CD4-positive, alpha-beta T cell treated with Interleukin-10 for 1 hour (primary cell): ENCODE data around the gene USP16.

Source experiments
- DNase-seq: peaks from one replicate; pipeline ENCODE4 v3.0.0-alpha.2; 2020

The USP16 gene

DNA sequence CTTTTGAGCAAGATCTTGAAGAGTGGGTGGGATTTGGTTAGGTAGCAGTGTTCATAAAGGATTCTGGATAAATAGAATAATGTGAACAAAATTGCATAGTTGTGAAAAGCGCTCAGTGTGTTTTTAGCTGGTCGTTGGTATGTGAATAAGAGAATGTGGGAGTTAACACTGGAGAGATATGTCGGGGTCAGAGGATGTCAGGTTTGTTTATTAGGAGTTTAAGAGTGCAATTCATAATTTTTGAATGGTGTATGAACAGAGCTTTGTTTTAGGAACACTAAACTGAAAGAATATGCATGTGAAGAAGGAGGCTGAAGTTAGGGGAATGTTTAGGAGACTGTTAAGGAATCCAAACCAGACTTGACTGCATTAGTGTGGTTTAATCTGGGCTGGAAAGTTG is 9.4 kb downstream of the USP16 start:
- no peak for DNase-seq

DNA sequence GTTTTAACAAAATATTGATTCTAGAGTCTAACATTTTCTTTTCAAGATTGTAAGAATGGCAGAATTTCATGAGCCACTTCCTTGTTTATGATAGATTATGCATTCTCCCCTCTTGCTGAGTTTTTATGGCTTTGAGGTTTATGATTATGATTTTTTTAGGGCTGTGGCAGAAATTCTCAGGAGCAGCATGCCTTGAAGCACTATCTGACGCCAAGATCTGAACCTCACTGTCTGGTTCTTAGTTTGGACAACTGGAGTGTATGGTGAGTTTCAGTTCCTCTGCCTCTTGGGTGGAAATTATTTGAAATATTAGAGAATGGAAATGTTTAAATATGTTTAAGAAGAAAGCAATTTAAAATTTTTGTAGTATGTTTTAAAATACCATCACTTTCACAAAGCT is 10.2 kb downstream of the USP16 start:
- DNase-seq: no peak

DNA sequence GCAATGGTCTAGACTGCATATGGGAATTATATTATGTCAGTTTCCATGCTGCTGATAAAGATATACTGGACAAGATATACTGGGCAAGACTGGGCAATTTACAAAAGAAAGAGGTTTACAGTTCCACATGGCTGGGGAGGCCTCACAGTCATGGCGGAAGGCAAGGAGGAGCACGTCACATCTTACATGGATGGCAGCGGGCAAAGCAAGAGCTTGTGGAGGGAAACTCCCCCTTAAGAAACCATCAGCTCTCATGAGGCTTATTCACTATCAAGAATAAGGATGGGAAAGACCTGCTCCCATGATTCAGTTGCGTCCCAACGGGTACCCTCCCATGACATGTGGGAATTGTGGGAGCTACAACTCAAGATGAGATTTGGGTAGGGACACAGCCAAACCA is 27.8 kb downstream of the USP16 start:
- DNase-seq: no peak

DNA sequence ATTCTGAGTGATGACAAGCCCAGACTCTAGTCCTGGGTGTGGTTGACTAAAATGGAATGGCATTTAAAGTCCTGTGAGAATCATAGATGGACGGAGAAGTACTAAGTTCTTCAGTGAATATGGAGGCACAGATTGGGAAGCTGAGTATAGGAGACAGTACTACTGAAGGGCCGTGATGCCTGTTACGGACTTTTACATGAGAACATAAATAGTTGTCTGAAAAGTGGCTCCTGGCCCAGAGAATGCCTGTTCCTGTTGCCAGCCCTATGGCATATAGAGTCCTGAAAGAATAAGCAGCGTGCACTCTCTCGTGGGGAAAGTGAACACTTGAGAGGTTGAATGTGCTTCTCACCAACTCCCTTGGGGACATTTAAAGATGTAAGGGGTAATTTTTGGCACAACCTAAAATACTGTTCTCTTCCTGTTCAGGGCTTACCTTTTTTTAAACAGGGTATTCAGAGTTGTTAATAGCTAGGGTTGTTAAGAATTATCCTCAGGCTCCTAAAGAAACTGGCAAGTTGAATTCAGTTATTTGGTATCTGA is 28.6 kb downstream of the USP16 start:
- no peak for DNase-seq

DNA sequence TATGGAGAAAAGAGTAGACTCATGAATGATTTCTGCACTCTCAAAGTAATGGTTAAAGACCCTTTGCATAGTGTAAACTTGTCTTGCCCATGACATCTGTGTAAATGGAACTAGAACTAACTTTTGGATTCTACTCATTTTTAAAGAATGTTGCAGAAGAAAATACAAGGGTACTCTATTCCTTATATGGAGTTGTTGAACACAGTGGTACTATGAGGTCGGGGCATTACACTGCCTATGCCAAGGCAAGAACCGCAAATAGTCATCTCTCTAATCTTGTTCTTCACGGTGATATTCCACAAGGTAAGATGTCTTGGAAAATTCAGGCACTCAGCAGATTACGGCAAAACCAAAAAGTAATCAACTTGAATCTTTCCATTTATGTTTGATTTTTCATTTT is 29.2 kb downstream of the USP16 start:
- no peak for DNase-seq

DNA sequence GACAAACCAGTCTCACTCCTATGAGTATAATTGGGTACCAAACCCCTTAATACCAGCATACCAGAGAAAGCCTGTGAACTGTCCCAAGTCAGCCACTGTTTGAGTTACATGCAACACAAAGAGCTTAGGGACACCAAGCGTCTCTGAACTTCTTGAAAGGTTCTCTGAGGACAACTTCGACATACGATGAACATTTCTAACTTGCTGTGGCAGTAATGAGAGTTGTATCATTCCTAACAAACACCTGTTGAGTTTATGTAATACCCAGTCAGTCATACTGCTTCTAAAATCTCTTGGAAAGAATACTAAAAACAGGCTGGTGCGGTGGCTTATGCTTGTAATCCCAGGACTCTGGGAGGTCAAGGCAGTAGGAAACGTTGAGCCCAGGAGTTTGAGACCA is 30.6 kb downstream of the USP16 start:
- no peak for DNase-seq

DNA sequence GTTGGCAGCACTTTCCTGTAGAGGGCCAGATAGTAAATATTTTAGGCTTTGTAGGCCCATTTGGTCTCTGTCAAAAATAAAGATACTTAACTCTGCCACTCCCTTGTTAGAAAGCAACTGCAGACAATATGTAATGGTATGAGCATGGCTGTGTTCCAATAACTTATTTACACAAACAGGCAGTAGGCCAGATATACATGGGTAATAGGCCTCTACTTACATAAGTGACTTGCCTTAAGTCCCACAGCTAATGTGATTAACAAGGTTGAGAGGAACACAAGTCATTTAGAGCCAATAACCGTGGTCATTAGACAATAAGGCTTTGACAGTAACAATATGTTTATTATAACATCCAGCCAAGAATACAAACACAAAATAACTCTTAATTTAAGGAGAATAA is 31.5 kb downstream of the USP16 start:
- no peak for DNase-seq

DNA sequence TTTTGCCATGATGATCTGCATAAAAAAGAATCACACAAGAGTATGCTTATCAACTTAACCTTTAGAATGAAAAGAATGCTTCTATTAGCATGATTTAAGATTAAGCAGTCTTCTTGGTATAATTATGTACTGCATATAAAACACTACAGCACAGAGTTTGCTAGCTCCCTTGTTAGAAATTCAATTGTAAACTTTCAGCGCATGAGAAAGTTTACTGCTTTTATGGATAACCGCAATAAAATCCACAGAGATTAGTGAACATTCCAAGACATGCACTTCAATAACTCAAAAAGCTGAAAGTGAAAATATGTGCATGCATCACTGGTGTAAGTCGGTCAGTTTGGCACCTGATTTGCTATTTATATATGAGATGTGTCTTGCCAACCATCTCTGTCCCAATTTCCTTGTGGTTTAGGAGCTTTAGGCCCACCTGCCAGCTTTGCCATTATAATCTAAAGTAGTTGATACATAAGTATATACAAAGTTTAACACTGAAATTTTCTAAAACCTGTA is 32.1 kb downstream of the USP16 start:
- DNase-seq: no peak

DNA sequence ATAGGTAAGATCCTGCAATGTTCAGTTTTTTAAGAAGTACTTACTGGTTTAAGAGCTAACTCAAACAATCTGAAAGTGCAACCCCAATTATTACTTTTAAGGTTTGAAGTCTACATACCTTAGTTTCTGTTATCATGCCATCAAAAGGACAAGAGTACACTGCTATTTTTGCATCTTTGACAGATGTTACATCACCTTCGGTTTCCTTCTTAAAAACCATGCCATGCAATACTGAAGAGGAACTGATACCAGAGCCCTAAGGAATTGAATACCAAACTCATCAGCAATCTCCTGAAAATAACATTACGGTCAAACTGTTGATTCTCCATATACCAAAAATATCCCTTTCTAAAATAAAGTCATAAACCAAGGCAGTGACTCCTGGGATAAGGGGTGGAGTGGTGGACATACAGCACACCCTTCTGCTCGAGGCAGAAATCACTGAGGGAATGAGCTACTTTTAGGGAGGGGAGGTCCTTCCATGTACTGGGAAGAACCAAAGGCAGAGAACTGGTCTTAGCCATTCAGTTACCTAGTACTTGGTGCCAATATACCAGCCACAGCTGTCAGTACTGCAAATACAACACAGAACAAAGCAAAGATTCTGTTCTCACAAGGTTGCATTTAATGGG is 40.5 kb downstream of the USP16 start:
- DNase-seq: no peak

DNA sequence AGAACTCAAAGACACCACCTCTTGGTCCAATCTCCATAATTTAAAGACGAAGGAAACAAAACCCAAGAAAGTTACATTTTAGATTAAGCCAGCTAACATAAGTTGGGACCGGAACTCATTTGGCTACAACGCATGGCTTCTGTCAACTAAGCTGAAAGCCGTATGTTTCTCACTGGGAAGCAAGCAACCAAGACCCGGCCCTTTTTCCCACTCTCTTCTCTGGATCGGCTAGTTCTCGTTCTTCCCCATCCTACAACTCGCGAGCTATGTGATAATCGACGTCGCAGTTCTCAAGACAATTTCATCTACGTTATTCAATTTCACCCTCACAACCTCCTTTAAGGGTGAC is 48.4 kb downstream of the USP16 start:
- DNase-seq: no peak

DNA sequence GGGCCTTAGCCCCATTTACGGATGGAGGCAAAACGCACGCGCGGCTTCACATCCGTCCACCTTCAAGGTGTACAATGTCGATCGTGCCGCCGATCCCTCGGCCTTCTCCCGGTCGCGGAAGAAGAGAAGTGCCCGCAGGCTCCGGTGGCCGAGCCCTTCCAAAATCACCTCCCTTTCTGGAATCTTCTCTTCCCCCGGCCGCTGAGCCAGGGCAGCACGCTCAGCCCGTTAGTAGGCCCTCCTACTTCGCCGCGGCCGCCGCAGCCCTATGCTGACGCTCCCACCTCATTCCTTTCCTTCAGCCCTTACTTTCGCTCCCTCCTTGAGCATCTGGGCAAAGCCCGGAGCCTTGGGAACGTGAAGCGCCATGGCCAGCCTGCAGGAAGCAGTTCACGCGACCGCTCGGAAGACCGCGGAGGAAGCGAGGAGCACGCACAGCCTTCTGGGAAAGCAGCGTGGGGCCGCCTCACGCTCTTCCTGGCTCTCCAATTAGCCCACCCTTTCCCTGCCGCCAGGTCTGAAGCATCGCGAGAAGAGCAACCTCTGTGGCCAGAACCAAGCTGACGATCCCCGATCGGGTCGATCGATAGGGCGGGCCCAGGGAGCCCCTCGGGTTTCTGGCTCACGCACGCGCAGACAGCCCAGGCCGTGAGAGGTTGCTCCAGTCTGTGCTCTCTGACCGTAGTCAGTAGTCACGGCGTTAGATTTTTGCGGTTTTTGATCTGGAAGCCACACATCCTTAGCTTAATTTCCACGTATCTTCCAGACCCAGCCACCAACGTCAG is 48.9 kb downstream of the USP16 start, which contains the start of gene CCT8:
Gene CCT8, minus strand, starts transcription at position 427 of the 785 bp plus-strand sequence. Its CDS starts 58 bp downstream, at position 369.
- peak; percentile 99 for DNase-seq

DNA sequence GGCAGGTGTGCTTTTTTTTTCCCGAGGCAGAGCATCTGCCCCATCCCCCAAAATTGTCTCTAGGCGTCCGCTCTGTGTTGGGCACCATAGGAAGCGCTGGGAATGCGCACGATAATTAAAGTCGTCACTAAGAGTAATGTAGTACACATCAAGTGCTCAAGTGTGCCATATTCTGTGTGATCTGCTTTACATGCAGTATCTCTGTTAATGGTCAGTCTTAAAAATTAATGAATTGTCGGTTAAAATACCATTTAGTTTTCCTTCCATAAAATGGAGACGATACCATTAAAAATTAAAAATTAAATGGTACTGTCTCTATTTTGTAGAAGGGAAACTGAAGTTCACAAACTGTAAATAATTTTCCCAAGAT is 49.5 kb downstream of the USP16 start:
- no peak for DNase-seq

DNA sequence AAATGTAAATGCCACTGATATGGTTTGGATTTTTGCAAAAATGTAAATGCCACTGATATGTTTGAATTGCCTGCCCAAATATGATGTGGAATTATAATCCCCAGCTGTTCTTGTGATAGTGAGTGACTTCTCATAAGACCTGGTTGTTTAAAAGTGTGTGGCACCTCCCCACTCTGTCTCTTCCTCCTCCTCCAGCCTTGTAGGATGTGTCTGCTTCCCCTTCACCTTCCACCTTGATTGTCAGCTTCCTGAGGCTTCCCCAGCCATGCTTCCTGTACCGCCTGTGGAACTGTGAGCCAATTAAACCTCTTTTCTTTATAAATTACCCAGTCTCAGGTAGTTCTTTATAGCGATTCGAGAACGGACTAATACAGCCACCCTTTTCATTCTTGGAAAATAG is 50.3 kb downstream of the USP16 start:
- DNase-seq: no peak

DNA sequence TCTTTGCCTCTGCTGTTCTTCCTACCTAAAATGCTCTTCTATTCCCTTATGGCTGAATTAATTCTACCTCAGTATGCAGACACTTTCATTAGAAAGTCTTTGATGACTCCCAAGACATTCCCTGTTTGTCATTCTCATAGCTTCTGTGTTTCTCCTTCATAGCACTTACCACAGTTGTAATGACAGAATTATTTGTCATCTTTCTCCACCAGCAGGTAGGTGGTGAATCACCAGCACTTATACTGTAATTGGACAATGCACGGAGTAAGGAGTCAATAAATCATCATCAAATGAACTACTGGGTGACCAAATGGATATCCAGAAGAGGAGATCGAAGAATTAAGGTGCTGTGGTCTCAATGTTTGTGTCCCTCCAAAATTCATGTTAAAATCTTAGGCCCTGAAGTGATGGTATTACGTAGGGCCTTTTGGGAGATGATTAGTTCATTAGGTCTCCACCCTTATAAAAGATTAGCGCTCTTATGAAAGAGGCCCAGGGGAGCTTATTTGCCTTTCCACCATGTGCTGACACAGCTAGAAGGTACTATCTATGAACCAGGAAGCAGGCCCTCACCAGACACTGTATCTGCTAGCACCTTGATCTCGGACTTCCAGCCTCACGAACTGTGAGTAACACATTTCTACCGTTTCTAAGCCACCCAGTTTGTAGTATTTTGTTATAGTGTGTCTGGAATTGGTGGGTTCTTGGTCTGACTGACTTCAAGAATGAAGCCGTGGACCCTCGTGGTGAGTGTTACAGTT is 51.4 kb downstream of the USP16 start:
- no peak for DNase-seq

DNA sequence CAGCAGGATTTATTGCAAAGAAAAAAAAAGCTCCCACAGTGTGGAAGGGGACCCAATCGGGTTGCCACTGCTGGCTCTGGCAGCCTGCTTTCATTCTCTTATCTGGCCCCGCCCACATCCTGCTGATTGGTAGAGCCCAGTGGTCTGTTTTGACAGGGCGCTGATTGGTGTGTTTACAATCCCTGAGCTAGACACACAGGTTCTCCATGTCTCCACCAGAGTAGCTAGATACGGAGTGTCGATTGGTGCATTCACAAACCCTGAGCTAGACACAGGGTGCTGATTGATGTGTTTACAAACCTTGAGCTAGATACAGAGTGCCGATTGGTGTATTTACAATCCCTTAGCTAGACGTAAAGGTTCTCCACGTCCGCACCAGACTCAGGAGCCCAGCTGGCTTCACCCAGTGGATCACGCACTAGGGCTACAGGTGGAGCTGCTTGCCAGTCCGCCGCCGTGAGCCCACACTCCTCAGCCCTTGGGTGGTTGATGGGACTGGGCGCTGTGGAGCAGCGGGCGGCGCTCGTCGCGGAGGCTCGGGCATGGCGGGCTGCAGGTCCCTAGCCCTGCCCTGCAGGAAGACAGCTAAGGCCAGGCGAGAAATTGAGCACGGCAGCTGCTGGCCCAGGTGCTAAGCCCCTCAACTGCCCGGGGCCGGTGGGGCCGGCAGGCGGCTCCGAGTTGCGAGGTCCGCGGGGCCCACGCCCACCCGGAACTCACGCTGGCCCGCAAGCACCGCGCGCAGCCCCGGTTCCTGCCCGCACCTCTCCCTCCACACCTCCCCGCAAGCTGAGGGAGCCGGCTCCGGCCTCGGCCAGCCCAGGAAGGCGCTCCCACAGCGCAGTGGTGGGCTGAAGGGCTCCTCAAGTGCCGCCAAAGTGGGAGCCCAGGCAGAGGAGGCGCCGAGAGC is 52.5 kb downstream of the USP16 start:
- DNase-seq: peak; percentile 91

DNA sequence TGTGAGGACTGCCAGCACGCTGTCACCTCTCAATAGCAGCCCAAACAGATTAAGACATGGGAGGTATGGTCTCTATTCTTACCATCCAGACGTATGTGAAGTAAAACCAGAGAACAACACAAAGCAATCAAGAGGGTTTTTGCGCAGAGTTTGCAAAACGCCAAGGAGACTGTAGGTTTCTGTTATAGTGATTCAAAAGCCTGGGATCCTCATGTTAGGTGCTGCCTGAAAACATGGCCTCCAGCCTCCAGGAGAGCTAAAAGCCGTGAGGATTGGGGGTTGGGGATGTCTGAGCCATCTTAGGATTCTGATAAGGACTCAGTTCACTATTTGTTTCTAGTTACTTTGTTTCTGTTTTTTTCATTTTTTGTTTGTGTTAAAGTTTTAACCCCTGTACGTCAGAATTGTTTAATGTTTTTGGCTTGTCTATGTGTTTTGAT is 53.2 kb downstream of the USP16 start:
- peak; percentile 30 for DNase-seq

DNA sequence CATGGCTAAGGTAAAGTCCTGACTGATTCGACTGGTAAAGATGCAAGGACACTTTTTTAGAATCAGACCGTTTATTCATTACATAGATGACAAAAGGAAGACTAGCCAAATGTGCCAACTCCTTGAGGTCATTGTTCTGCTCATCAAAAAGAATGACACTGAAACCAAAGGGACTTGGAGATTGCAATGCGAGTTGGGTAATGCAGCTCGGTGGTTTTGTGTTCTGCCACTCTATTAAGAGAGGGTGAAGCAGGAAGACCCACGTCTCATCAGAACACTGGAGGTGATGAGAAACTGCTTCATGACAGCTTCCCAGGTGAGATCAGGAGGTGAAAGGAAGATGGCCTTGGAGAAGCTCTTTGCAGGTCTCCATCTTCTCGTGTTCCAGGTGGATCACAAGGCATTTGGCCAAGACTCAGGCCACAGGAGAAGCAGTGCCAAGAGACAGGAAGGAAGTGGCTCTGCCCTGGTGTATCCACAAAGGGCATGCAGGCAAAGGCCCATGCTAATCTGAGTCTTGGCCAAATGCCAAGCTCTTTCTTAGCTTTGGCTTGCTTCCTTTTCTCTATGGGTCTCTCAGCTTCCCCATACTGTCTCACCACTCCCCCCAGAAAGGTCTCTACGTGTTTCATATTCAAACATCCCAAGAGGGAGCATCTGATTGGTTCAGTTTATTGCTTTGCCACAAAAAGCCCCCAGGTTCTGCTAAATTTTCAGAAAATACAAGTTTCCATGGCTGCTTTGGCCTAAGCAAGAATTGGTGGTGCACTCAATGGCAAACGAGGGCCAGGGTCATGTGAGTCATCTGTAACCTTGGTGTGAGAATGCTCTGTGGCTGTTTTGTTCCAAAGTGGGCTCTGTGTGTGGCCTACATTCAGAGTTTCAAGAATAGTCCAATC is 54.6 kb downstream of the USP16 start:
- DNase-seq: peak; percentile 66

DNA sequence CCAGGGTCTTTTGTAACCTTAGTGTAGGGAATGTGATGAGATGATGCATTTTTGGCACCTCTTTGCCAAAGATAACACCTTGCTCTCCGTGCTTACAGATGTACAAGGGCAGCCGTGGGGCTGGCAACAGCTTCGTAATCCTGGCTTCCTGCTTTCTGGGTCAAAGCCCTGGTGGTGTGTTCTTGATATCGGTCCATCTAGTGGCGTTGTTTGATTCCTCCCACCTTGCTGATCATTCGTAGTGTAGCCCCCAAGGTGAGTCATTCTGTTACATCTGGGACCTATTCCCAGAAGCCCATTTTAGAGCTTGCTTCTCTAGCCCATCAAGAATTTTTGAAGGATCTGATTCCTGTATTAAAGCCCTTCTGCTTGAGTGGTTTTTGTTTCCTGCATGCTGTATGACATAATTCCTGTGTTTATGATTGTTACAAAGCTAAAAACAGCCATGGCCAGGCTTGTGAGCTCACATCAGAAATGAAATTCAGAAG is 56.0 kb downstream of the USP16 start:
- peak; percentile 56 for DNase-seq

DNA sequence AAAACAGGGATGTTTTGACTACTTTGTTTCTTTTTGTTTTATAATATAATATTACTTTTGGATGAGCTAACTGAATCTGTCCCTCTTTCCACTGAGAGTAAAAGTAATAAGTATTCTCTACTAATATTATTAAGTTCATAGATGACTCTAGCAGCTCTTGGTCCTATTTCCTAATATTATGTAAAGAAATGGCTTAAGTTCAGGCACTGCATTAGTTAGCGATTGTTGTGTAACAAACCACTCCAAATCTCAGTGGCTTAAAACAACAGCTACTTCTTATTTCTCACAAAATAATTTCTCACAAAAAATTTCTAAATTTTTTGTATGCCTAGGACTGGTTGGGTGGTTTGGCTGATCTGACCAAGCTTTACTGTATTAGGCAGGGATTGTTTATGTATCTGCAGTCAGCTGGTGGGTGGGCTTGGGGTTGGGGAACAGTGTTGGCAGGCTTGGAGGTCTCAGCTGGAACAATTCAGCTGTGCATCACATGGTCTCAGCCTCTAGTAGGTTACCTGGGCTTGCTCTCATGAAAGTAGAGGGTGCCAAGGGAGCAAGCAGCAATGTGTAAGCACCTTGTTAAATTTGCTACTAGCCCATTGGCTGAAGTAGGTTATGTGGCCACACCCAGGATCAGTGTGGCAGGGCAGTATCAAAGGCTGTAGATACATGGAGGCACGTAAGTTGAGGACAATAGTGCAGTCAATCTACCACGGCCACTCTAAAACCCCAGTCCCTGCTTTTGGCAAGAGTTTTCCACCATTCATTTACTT is 57.8 kb downstream of the USP16 start:
- no peak for DNase-seq

DNA sequence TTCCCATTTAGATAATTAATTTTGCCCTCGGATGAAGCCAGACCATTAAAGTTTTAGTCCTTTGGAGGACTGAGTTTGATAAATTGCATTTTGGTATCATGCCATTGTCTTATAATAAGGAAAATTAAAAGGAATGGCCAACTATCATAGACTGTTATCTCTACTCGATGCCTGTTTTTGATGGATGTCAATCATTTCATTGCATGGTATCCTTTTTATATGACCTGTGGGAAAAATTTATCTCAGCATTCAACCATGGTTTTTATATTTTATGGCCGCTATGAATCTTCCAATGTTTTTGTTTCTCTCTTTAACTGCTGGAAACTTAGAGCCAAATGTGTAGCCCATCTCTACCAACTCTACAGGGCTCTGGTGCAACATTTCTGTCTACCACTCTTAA is 58.8 kb downstream of the USP16 start:
- no peak for DNase-seq
